GM19099 (cell line): ENCODE data around the gene GPX1.

Experiments
- POLR2A ChIP-seq: IDR thresholded peaks from 3 replicates; pipeline ENCODE4 v1.6.1; 2011; ENCODE audit warnings: low read depth; ENCODE audit not compliant: insufficient read length; ENCODE audit errors: extremely low read depth

The GPX1 gene

DNA sequence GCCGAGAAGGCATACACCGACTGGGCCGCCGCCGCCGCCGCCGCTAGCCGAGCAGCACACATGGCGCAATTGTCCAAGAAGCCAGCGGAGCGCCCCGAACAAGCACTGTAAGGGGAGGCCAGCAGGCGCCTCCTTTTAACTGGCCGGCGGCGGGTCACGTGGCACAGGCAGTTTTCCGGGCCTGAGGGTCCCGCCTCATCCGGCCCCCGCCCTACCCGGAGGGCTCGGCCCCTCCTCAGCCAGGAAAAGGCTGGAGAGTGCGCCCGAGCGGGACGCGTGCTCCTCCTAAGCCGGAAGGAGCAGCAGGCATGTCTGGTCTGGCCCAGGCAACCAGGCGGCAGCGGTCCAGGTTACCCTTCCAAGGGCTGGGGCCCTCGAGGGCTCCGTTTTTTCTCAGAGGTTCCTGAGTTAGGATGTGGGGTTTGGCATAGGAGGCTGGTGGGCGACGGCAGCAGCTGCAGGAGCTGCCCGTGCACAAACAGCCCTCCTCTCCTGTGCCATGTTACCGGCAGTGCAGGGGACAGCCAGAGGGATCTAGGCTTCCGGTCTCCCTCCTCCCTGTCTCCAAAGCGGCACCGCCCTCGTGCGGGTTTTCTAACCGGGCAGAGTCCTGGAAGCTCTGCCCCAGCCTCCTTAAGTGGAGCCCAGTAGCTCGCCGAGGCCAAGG is at the start of gene GPX1:
Gene GPX1, minus strand, starts transcription at position 137 of the 667 bp plus-strand sequence. Its CDS starts 75 bp downstream, at position 62.
- TF ChIP-seq POLR2A = peak; percentile 94

DNA sequence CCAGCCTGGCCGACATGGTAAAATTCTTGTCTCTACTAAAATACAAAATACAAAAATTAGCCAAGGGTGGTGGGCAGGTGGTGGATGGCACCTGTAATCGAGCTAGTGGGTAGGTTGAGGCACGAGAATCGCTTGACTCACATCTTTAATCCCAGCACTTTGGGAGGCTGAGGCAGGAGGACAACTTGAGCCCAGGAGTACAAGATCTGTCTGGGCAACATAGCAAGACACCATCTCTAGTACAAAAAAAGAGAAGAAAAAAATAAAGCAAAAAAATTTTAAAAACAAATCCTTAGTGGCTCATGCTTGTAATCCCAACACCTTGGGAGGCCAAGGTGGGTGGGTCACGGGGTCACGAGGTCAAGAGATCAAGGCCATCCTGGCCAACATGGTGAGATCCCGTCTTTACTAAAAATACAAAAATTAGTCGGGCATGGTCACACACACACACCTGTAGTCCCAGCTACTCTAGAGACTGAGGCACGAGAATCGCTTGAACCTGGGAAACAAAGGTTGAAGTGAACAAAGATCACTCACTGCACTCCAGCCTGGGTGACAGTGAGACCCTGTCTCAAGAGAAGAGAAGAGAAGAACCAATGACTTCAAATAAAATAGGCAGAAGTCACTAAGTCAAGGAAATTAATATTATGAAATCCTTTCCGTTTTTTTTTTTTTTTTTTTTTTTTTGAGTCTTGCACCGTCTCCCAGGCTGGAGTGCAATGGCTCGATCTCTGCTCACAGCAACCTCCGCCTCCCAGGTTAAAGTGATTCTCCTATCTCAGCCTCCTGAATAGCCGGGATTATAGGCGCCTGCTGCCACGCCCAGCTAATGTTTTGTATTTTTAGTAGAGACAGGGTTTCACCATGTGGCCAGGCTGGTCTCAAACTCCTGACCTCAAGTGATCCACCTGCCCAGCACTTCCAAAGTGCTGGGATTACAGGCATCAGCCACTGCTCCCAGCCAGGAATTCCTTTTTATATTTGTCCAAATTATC is 48.7 kb upstream of the GPX1 start:
- TF ChIP-seq POLR2A = no peak

DNA sequence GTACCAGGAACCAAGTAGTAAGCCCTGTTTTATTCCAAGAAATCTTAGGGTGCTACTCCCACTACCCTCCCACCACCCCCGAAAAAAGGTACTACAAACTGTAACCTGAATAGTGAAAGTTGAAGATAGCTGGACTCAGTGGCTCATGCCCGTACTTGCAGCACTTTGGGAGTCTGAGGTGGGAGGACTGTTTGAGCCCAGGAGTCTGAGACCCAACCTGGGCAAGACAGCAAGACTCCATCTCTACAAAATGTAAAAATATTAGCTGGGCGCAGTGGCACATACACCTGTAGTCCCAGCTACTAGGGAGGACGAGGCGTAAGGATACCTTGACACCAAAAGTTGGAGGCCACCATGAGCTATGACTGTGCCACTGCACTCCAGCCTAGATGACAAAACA is 45.7 kb upstream of the GPX1 start:
- no peak for TF ChIP-seq POLR2A

DNA sequence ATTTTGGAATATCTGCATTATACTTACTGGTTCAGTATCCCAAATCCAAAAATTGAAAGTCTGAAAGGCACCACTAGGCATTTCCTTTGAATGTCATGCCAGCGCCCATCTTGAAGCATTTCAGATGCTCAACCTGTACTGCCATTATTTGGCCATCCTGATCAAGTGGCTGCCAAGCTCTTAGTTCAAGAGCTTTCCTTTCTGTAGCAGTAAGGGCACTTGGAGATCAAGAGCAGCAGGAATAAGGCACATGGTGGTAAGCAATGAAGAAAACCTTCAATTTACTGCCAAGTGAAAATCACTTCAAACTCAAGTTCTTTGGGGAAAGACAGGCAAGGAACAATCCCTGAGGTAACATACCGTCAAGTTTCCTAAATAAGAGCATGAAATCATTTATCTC is 43.6 kb upstream of the GPX1 start:
- no peak for TF ChIP-seq POLR2A

DNA sequence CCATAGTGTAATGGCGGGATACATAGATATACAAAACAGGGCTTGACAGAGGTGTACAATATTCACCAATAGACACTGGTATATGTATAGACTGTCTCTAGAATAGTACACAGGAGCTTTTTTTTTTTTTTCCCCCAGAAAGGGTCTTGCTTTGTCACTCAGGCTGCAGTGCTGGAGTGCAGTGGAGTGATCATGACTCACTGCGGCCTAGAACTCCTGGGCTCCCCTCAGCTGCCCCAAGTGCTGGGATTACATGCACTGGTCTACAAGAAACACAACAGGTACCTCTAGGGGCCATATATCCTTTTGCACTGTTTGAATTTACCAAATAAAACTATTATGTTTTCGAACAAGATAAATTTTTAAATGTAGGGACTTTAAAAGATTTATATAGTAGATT is 41.3 kb upstream of the GPX1 start:
- no peak for TF ChIP-seq POLR2A

DNA sequence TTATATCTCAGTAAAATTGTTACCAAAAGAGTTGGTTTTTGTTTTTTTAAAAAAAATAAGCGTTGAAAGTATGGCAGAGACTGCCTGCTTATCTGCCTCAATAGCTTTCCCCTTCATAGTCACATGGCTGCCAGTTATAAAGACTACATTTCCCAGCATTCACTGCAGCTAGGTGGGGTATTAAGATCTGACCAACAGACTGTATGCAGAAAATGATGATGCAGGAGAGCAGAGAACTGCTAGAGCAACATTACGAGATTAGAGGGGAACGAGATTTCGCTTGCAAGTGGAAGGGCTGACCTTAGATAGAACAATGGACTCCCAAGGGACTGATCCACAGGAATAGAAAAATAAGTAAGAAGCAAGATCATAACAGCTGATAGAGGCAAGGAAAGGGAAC is 39.3 kb upstream of the GPX1 start:
- no peak for TF ChIP-seq POLR2A

DNA sequence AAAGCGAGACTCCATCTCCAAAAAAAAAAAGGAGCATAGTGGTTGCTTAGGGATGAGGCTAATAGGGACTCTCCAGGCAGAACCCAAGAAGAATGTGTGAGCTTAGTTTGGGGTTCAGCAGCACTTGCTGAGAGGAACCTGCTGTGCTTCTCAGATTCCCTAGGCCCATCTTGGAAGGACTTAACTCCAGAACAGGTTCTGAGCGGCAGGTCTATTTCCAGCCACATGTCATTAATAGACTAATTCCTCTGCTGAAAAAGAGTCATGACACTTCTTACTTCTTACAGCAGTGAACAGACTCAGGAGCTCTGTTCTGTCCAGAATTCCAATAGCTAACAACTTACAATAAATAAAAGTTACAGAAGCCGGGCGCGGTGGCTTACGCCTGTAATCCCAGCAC is 31.1 kb upstream of the GPX1 start:
- no peak for TF ChIP-seq POLR2A

DNA sequence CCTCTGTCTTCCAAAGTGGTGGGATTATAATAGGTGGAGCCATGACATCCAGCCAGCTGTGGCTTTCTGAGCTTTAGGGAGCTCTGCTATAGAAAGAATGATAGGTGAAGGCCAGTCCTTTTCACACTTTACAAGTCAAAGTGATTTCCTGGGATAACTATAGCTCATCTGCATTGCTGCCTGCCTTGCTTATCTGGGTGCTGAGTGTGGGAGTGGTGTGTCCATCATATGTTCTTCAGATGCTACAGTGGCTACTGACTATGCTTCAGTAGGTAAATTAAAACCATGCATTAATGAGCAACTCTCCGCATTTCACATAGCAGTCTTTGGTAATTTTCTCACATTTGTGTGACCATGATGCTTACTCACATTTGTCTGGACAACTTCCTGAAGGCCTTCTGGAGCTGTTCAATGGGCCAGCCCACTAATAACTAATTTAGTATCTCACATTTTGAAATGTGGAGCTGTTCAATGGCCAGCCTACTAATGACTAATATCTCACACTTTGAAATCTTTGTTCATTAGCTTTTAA is 30.2 kb upstream of the GPX1 start:
- no peak for TF ChIP-seq POLR2A

DNA sequence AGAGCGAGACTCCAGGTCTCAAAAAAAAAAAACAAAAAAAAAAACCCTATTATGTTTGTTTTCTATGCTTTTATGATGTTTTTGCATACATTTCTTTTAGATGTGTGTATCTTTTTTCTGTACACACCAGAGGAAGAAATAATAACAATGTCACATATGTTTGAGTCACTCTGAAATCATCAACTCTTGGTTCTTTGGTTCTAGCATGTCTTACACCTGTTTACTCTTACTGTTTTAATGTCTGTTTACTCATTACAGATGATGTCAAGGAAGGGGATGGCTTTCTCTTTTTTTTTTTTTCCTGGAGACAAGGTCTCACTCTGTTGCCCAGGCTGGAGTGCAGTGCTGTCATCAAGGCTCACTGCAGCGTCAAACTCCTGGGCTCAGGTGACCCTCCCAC is 29.6 kb upstream of the GPX1 start:
- TF ChIP-seq POLR2A = no peak

DNA sequence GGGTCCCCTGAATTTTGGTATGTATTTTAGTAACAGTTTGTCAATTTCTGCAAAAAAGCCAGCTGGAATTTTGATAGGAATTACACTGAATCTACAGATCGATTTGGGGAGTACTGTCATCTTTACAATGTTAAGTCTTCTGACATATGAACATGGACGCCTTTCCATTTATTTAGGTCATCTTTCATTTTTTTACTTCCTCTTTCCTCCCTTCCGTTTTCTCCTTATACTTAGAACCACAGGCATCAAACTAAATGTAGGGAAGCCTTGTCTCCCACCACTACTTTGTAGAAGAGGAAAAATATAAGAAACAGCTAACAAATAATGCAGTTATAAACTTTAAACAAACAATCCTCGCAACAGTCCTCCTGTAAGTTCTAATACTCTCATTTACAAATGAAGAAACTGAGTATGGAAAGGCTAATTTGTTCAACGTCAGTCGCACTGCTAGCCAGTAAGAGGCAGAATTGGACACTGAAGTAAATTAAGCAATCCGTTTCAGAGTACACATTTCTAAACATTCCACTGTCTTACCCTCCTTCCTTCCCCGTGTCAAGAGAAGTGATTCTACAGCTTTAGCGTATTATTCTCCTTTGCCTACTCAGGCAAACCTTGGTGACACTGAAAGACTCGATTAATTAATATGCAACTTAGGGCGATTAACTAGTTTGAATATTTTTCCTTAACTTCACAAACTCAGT is 28.1 kb upstream of the GPX1 start:
- no peak for TF ChIP-seq POLR2A

DNA sequence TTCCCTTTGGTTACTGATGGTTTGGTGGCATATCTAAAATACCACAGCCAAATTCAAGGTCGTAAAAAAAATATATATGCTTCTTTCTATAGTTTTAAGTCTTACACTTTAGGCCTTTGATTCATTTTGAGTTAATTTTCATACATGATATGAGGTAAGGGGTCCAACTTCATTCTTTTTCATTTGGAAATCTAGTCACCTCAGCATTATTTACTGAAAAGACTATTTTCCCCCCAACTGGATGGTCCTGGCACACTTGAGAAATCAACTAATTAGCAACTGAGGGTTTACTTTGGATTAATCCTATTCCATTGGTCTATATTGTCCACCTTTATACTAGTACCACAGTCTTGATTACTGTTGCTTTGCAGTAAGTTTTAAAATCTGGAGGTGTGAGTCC is 27.5 kb upstream of the GPX1 start:
- no peak for TF ChIP-seq POLR2A

DNA sequence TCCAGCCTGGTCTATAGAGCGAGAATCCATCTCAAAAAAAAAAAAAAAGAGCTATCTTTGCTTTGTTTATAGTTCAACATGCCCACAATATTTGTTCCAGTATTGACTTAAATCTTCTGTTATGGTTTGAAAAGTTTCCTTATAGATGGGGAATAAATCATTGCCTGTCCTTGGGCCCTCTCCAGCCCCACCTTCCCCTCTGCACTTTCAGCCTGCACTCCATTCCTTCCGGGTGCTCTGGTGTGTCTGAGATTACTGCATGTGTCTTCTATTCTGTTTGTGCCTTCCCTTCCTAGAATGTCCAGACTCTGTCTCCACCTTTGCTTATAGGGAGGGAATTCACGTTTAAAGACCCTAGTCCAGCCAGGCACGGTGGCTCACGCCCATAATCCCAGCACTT is 25.2 kb upstream of the GPX1 start:
- no peak for TF ChIP-seq POLR2A

DNA sequence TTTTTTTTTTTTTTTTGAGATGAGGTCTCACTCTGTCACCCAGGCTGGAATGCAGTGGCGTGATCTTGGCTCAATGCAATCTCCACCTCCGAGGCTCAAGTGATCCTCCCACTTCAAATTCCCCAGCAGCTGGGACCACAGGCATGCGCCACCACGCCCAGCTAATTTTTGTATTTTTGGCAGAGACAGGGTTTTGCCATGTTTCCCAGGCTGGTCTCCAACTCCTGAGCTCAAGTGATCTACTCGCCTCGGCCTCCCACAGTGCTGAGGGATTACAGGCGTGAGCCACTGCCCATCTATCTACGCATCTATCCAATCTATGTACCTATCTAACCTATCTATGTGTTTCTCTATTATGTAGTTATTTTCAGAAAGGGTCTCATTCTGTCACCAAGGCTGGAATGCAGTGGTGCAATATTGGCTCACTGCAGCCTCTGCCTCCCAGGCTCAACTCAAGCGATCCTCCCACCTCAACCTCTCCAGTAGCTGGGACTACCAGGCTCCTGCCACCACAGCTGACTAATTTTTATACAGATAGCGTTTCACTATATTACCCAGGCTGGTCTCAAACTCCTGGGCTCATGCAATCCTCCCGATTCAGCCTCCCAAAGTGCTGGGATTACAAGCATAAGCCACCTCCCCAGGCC is 20.2 kb upstream of the GPX1 start:
- no peak for TF ChIP-seq POLR2A

DNA sequence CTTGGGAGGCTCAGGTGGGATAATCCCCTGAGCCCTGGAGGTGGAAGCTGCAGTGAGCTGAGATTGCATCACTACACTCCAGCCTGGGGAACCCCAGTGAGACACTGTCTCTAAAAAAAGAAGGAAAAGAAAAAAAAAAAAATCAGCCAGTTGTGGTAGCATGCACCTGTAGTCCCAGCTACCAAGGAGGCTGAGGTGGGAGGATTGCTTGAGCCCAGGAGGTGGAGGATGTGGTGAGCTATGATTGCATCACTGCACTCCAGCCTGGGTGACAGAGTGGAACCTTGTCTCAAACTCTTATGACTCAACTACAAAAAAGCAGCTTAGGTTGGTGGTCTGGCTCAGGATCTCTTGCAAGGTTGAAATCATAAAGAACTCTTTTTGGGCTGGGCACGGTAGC is 19.3 kb upstream of the GPX1 start:
- no peak for TF ChIP-seq POLR2A

DNA sequence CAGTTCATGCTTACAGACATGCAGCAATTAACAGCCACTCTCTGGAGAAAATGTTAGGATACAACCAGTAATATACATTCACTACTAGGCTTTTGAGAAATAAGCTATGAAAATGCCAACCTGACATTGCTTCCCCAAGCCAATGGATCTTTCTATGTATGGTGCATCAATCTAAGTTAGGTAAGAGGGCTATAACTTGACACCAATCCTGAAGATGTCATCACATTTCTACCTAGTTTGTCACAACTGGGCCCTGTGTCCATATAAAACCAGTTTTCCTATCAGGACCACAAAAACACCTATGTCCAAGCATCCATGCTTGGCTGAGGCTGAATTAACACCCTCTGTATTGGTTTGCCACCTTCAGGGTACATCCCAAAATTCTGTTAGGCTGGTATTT is 13.8 kb upstream of the GPX1 start:
- TF ChIP-seq POLR2A = no peak

DNA sequence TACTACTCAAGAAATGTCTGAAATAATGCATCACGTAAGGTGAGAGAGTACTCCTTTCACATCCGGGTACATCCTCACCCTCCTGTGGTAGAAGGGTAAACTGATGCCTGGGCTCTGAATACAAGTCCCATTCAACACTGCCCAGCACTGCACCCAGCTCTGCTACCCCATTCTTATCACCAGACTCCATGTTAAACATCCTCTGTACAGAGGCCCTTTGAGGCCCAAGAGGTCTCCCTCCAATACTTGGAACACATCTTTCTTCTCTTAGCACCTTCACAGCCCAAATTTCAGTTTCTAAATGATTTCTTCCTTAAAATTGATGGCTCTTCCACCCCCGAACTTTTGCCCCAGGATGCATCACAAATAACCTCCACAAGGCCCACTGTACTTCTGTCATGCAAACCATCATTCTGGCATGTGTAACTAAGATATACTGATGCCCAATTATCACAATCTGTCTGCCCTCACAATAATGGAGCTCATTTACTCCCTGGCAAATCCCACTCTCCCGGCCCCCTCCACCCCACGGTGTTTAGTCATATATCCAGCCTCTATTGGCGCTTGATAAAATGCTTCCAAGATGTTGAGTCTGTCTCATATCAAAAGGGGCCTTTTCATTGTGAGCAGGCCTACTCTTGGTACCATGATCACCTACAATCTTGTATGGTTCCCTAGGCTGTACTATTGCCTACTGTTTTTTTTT is 12.6 kb upstream of the GPX1 start:
- TF ChIP-seq POLR2A = no peak
